ENCODE measurements around the gene PGAM1.

Gene PGAM1

GRCh38 chr10:97481071-97481470 lies 55.1 kb downstream of the PGAM1 start:
- no peak for TF ChIP-seq CTCF (IDR thresholded peaks at IDR 0.05; ENCODE audit: insufficient read depth, missing control alignments)
- no peak for DNase-seq (ENCODE audit: insufficient read length, low spot score)
- no peak for FAIRE-seq

GRCh38 chr10:97482381-97482780 lies 56.4 kb downstream of the PGAM1 start:
- FAIRE-seq: no peak
- no peak for DNase-seq (ENCODE audit: insufficient read length, low spot score)
- no peak for TF ChIP-seq CTCF (IDR thresholded peaks at IDR 0.05; ENCODE audit: insufficient read depth, missing control alignments)
